GM19452 (cell line): ENCODE data around the gene BCR.

Experiments used
- ATAC-seq: cut with Tn5 transposase; IDR thresholded peaks from one replicate; pipeline ENCODE4 v1.9.1; 2021; ENCODE audit not compliant: unreplicated experiment

The BCR gene

GRCh38 chr22:23215294-23216241, 35.3 kb downstream of the BCR start:
- no peak for ATAC-seq

- ATAC-seq = no peak
Observed at GRCh38 chr22:23216461-23217170, 36.3 kb downstream of the BCR start.

- ATAC-seq = no peak
Observed at GRCh38 chr22:23217171-23218052, 37.1 kb downstream of the BCR start.

GRCh38 chr22:23218053-23218866, 38.0 kb downstream of the BCR start:
- ATAC-seq = no peak

- ATAC-seq = no peak
Observed at GRCh38 chr22:23218867-23219251, 38.5 kb downstream of the BCR start.

- ATAC-seq = no peak
Observed at GRCh38 chr22:23219317-23219716, 39.0 kb downstream of the BCR start.

GRCh38 chr22:23219822-23220484, 39.6 kb downstream of the BCR start:
- peak; percentile 73 for ATAC-seq

GRCh38 chr22:23220485-23221350, 40.4 kb downstream of the BCR start:
- peak; percentile 45 for ATAC-seq

GRCh38 chr22:23221351-23221804, 41.1 kb downstream of the BCR start:
- ATAC-seq = no peak

- ATAC-seq = no peak
Observed at GRCh38 chr22:23222033-23222792, 41.9 kb downstream of the BCR start.

GRCh38 chr22:23222793-23223568, 42.7 kb downstream of the BCR start:
- no peak for ATAC-seq

- no peak for ATAC-seq
Observed at GRCh38 chr22:23223569-23224317, 43.4 kb downstream of the BCR start.

- ATAC-seq = no peak
Observed at GRCh38 chr22:23224846-23225245, 44.5 kb downstream of the BCR start.

- no peak for ATAC-seq
Observed at GRCh38 chr22:23225337-23225723, 45.0 kb downstream of the BCR start.

- no peak for ATAC-seq
Observed at GRCh38 chr22:23225724-23226496, 45.6 kb downstream of the BCR start.

GRCh38 chr22:23226497-23226850, 46.2 kb downstream of the BCR start:
- no peak for ATAC-seq
